GM18519 (cell line): Measurements from ENCODE around the gene PMF1.

ENCODE experiments used
- ATAC-seq: cut with Tn5 transposase; IDR thresholded peaks from one replicate; pipeline ENCODE4 v1.9.1; 2021; ENCODE audit warnings: mild to moderate bottlenecking, moderate library complexity; ENCODE audit not compliant: unreplicated experiment, low FRiP score

PMF1 gene

DNA sequence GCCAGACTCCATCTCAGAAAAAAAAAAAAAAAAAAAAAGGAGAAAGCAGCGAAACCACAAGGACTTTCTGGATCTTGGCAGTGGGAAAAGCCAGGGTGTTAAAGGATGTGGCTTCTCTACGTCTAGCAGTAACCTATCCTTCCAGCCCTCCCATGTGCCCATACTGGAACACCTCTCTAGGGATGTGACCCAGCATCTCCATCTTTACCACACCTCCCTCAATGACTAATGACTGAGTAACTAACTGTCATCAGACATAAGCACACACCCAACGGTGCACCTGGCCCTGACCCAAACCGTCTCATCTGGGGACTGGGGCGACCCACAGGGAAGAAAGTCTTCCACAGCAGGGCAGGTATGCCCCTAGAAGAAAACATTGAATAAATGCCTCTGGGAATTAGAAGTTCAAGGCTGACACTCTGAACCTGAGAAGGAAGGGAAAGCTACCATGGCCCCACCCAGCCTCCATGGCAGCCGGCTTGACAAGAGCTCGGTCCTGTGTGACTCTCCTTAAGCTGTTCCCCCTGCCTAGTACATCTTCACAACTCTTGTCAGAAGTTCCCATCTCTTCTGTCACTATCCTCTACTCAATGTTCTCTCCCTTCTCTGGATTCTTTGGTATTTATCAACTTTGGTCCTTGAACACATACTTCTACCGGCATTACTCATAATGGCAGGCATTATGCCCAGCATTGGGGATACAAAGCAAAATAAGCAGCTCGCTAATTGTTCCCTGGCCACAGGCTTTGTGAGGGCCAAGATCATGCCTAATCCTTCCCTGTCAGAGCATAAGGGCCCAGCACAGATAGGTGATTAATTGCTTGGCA, 49.9 kb downstream of the PMF1 start:
- ATAC-seq: no peak

GRCh38 chr1:156263288-156263655, 50.5 kb downstream of the PMF1 start:
- no peak for ATAC-seq

- ATAC-seq: no peak
These were observed 53.2 kb downstream of the PMF1 start for GRCh38 chr1:156266051-156266450.

DNA sequence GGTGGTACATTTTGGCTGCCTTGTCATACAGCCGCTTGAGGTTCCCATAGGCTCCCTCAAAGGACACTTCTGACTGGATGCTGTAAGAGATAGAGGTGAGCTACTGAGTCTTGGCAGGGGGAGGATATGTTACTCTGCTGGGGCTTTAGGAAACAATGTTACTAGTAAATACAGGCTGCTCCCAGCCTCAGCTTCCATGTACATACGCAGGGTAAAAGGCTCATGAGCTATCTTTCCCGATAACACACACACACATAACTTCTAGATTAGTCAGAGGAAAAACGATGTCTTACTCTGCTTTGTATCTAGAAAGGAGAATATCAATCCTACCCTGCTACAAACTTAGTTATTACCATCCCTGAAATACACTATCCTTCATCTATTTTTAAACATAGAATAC, 55.5 kb downstream of the PMF1 start:
- ATAC-seq: no peak

DNA sequence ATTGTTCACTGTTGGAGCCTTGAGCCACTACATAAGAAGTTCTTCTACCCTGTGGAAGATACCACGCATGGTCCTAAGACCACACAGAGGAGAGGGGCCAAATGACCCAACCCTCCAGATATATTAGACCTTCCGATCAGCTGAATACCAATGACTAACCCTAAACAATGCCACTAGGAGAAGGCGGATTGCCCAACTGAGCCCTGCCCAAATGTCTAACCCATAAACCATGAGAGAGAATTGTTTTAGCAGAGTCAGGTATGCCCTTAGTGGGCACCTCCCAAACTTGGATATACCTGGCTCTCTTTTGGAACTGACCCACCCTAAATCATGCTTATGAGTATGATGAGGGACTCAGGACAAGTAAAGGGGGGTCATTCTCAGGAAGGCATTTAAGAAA, 57.5 kb downstream of the PMF1 start:
- no peak for ATAC-seq

DNA sequence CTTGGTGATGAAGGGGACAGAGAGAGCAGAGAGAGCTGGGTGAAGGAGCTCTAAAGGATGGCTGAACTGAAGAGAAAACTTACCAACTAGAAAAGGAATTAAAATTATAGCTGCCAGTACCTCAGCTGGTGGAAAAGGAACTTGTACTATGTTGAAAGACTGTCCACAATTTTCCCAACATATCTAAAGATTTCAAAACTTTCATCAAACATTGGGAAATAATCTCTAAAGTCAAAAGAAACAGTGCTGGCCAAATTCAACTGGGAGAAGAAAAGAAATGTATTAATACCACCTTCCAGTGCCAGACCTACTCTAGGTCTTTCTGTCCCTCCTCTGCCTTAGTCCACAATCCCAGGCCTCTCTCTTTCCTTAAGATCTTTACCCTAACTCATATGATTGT, 63.7 kb downstream of the PMF1 start:
- no peak for ATAC-seq

- no peak for ATAC-seq
These were observed 64.2 kb downstream of the PMF1 start for GRCh38 chr1:156276966-156277381.

GRCh38 chr1:156279837-156280236, 67.0 kb downstream of the PMF1 start:
- ATAC-seq: no peak

GRCh38 chr1:156281281-156281680, 68.5 kb downstream of the PMF1 start:
- peak; percentile 42 for ATAC-seq

DNA sequence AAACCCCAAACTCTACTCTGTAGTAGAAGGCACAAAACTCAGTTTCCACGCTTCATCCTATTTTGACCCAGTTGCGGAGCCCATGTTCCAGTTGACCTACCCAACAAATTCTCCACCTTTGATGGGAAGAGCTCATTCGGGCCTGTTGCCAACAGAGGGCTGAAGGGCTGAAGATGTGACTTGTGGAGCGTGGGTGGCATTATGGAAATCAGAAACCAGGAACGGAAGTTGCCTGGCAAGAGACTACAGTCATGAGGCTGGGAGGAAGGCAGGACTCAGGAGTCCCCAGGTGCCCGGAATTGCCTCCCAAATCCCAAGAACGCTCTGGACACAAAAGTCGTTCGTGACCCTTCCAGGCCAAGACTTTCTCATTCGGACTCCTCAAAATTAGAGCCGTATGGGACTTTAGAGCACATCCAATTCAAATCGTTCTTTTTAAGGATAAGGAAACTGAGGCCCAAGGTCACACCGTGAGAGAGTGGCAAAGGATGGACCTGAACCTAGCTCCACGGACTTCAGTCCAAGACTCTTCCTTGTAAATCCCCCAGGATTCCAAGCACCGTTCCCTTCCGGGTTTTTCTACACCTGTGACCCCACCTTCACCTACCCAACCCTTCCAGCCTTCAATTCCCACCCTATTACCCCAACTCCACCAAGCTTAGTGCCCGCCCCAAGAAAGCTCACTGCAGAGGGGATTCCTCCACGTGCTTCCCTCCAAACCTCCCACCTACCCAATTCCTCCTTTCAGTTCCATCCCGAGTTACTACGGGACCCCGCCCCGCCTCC, 69.1 kb downstream of the PMF1 start:
- no peak for ATAC-seq

DNA sequence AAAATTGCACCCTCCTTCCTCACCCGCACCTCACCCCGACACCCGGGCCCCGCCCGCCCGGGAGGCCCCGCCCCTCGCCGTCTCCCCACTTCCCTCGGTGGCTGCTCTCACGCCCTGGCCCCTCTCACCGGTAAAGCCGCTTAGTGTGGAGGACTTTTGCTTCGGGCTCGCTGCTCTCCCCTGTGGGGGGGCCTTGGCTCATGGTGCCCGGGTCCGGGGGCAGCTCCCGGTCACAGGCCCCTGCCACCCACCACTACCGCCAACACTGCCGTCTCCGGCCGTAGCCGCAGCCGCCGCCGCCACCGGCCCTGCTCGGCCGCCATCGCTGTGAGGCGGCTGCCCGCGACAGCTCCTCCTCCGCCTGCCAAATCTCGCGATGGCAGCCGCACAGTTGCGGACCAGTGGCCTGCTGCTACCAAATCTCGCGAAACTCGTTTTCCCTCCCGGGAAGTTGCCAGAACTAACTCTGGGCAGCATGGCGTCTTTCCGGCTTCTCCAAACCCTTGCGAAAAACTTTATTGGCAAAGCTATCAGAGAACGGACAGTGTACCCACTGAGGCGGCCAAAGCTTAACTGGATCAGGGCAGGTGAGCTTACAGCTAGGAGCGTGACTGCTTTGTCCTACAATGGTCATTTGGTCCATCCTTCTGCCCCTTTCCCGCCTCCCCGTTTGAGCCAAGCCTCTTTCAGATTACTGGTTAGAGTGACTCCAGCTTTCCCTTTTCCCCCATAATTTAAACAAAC, 69.8 kb downstream of the PMF1 start, which contains the start of gene SMG5:
SMG5 (minus strand) TSS at position 347 of the 744 bp plus-strand sequence; CDS start at position 202, 145 bp downstream.
- ATAC-seq: peak; percentile 63

DNA sequence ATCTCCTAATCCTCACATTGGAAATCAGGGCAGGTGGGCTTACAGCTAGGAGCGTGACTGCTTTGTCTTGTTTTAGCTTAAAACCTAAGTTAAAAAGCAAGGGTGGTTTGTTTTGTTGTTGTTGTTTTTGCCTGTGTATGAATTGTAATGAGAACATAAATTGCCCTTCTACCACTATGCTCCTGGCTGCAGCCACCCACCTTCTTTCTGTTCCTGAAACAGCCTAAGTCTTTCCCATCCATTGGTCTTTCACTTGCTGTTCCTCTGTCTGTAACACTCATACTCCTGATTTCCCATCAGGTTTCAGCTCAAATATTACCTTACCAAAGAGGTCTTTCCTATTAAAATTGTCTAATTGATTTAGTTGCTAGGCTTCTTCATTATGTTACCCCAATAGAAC, 70.7 kb downstream of the PMF1 start:
- no peak for ATAC-seq

DNA sequence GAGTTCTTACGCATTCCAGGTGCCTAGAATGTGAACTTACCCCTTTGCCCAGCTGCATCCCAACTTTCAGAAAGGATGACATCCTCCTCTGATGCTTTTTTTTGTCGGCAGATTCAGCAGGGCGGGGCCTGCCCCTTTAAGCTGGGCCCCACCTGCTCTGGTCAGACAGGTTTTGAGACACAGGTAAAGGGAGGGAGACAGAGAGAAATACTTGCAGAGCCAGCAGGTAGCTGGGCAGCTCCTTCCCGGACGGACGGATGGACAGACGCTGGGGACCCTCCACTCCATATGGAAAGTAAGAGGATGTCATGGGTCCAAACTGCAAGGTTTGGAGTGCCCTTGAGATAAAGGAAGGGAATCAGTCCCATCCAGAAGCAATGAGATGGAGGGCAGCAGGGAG, 71.3 kb downstream of the PMF1 start, which contains the start of gene TMEM79:
TMEM79 (plus strand) TSS at position 214 of the 400 bp plus-strand sequence. CDS start 902 bp downstream, outside the sequence.
- ATAC-seq: no peak

GRCh38 chr1:156284757-156285156, 72.0 kb downstream of the PMF1 start:
- no peak for ATAC-seq

- no peak for ATAC-seq
These were observed 72.6 kb downstream of the PMF1 start for GRCh38 chr1:156285437-156285836.

GRCh38 chr1:156286061-156286460, 73.3 kb downstream of the PMF1 start:
- ATAC-seq: no peak
